HG03520 (cell line): ENCODE data around the gene XAF1.
"Not testable (repeated sequence)": the region's sequence is repeated elsewhere in the genome, so short reads cannot be mapped to it uniquely, and the experiment has no call there.

Experiments
- ATAC-seq: cut with Tn5 transposase; IDR thresholded peaks from one replicate; pipeline ENCODE4 v1.9.1; 2021; ENCODE audit warnings: mild to moderate bottlenecking, moderate library complexity; ENCODE audit not compliant: unreplicated experiment

Gene XAF1

DNA sequence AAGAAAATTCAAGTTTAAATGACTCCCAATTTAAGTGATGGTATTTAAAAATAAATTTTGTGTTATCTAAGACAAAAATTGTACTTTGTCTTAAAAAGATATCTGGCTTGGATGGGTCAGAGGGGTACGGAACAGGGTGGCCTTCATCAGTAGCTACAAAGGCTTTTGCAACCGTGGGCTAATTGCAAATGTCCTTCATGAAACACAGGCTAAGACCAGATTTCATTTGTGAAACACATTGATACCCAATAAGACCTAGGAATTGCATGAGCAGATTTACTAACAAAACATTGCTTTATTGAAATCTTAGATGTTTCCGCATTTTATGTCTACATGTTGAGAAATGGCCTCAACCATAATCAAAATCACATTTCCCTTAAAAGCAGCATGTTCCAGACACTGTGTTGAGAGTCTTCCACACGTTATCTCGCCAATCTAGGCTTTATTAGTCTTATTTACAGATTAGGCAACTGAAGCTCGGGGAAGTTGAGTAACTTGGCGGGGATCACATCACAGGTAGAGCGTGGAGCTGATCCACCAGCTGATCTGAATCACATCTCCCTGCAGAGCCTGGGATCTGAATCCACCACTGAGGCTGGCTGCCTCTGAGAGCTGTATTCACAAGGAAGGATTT, 42.0 kb downstream of the XAF1 start:
- no peak for ATAC-seq

DNA sequence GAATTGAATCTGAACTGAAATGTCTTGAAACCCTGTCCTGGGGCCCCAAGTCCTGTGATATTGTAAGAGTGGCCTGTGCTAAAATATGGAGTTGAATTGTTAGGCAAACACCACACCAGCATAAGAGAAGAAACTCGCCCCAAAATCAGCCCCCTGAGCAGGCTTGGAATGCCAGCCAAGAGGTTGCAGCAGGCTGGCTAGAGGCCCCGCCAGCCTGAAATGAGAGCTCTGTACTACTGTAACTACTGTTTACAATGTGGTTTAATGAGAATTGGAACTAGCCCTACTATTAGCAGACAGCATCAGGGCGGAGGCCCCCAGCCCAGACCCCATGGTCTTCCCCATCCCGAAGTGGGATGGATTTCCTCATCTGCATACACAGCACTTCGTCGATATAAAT, 43.9 kb downstream of the XAF1 start:
- ATAC-seq: no peak

DNA sequence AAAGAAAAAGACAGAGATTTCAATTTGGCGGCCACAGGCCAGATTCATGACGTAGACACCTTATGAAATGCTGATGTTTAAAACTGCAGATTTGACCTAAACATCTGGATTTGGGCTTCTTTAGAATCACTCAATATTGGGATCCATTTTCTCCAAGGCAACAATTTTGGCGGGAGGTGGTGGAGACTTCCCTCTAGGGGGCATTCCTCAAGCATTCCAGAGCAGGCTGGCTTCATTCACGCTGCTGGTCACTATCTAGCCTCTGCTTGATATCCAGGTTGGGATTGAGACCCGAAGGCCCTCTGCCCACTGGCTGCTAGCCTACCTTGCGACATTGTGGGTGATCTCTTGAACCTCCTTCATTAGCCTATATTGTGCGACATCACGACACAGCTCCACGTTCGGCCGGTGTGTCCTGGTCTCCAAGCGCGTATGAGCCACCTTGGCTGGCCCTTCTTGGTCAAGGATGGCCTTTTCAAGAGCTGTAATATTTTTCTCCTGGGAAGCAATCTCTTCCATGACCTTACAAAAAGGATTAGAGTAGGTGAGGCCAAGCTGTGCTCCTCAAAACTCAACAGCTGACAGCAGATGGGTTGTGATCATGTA, 44.7 kb downstream of the XAF1 start:
- no peak for ATAC-seq

DNA sequence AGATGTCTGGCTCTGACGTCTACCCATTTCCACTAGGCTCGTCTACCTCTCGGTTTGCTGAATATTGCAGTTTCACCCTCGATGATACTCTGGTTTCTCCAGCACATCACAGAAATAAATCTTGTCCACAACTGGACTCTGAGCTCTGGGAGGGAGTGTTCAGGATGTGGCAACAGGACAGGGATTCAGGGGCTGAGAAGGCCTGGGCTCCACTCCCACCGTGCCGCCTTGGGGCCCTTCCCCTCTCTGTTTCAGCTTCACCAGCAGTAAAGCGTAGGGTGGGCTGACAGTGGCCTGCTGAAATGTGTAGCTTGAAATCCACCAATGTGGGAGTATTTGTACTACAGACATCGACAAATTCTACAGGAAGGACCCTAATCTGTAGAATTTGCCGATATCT, 55.7 kb downstream of the XAF1 start:
- ATAC-seq: no peak

DNA sequence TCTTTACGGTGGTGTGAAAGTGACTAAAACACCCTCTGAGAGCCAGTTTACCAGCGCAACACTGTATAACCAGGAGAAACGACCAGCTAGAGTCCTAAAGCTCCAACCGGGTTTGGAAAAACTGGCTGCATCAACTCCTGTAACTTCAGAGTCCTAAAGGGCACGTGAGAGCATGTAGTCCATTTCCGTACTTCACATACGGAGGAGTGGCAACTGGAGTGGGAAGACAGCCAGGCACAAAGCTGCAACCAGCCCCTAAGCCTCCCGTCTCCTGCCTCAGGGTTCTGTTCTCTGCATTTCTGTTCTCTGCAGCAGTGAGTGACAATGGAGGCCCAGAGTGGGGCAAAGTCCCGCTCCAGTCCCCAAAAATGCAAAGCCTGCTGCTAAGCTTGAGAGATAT, 56.4 kb downstream of the XAF1 start:
- no peak for ATAC-seq

DNA sequence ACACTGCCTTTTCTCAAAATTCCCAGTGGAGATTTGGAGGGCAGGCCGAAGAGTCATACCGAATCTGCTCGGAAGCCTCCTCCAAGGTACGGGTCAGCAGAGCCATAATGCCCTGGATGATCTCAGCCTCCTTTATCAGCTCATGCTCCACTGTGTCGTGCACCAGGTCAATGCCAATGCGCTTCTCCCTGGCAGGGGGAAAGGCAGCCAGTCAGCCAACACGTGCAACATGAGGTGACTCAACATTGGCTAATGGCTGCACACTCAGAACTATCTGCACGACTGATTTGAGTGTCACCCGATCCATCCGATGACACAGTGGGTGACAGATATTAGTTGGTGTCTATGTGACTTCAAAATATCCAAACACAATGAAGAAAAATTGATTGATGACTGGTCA, 59.9 kb downstream of the XAF1 start:
- no peak for ATAC-seq

DNA sequence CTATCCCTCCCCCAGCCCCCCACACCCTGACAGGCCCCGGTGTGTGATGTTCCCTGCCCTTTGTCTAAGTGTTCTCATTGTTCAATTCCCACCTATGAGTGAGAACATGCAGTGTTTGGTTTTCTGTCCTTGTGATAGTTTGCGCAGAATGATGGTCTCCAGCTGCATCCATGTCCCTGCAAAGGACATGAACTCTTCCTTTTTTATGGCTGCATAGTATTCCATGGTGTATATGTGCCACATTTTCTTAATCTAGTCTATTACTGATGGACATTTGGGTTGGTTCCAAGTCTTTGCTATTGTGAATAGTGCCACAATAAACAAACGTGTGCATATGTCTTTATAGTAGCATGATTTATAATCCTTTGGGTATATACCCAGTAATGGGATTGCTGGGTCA, 60.5 kb downstream of the XAF1 start:
- not testable (repeated sequence) for ATAC-seq

DNA sequence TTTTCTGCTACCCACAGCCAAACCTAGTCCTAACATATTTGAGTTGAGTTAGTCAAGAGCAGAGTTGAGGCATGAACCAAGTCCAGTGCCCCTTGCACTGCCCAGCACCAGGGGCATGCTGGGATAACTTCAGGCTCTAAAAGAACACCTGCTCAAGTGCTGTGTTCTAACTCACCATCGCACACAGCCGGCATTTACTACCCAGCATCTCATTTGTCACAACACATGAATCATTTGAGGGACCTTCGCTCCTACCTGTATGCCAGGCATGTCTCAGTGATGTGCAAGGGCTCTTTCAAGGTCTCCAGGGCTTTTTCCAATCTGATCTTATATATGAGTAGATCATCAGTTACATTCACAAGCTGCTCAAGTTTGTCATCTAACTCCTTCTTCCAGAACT, 63.1 kb downstream of the XAF1 start:
- ATAC-seq: no peak

DNA sequence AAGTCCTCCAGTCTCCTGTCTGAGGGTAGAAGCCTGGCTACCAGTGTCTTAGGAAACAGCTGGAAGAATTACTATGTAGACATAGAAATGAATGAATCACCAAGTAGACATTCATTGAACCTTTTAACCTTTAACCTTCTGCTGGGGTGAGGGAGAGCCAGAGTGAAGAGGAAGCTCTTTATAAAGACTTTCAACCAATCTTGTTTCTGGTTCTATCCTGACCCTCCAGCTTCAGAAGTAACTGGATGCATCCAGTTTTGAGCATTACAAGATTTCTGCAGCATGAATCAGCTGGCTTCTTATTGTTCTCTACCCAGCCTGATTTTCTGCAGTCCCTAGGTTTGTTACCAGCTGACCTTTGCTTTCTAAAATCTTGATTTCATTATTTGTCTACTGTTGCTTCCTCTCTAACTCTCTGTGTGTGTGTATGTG, 67.2 kb downstream of the XAF1 start:
- ATAC-seq: no peak
